ENCODE data around the gene ZNF30. TPM values are rescaled to one million over a fixed set of nuclear protein-coding genes. Genes with fewer than 3 reads are reported as not detected.
A peak's percentile ranks its signal among the peaks of the same experiment; 100 is the strongest.
"Not testable (repeated sequence)": the region's sequence is repeated elsewhere in the genome, so short reads cannot be mapped to it uniquely, and the experiment has no call there.

ZNF30 gene
- total and polyA plus RNA-seq, 7 experiments from 2014 or later: 2.0 to 13.1 (median 8.2) TPM

DNA sequence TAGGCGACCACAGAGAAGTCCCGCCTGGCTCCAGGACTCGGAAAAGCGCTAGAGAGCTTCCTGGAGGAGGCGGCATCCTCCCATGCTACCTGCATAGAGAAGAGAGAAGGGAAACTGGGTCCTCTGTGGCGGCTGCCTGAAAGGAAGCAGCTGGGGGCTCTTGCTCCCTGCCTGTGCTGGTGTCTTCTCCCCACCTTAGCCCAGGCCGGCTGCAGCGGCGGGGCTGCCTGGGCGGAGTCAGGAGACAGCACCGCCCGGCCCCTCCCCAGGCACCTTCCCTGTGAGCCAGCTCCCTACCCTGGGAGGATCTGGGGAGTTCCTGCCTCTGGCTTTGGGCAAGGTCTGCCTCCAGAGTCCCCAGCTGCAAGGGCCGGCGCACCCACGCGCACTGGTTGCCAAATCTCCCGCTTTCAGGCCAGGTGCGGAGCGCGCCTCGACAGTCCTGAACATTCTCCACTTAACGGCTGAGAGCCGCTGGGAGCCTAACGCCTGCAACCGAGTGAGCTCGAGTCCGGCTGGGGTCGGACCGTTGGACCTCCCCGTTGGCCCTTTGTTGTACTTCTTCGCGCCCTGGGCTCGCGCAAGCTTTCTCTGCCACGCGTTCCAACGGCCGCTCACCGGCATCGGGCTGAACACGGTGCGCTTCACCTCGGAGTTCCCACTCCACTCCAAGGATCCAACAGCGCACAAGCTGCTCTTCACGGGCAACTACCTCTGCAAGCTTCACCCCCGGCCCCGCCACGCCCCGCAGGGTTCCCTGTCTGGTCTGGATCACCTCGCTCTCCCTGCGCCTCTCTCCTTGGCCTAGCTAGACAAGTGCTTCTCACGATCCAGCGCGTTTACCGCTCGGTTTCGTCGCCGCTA lies 21.8 kb upstream of the ZNF30 start:
- H3K9me3 ChIP-seq (ENCODE audit: control insufficient read depth in 2 of 3, low read length in 3 of 3): no peaks in the 10 kb centered on the region
- intact Hi-C loops (cut with micrococcal nuclease): no loop called here
- H3K27me3 ChIP-seq (ENCODE audit: control insufficient read depth in 2 of 2, insufficient read depth in 2 of 2, low read length in 2 of 2): peaks cover 6 to 13% of the 10 kb centered on the region in 2 donors
- Mint-ChIP-seq H3K9me3 (peaks cover 0 to 34% (median 5%) of the 10 kb centered on the region in 11 donors), H3K27ac (no peak overlapping the region), H3K4me1 (peaks cover 0 to 29% (median 16%) of the 10 kb centered on the region in 7 donors), H3K36me3 (peaks cover 4 to 22% (median 6%) of the 10 kb centered on the region in 5 donors), H3K4me3 (peak overlapping the region in 8 of 10 donors; percentile 37 to 81 (median 66)), H3K27me3 (peaks cover 35 to 65% (median 55%) of the 10 kb centered on the region in 5 donors)
- H3K4me3 ChIP-seq (ENCODE audit: low read length): no peak overlapping the region
- ATAC-seq (no peak), DNase-seq (no peak)
- H3K4me1 ChIP-seq (ENCODE audit: control insufficient read depth in 2 of 2, insufficient read depth in 2 of 2, low read length in 2 of 2): peaks cover 0 to 4% of the 10 kb centered on the region in 2 donors
- no peaks in the 10 kb centered on the region for H3K36me3 ChIP-seq (ENCODE audit: control insufficient read depth in 2 of 3, insufficient read depth in 3 of 3, low read length in 3 of 3)
- ChIA-PET POLR2A (no interaction called here), CTCF (no interaction called here)
- H3K27ac ChIP-seq (ENCODE audit: low read depth, low read length): no peak overlapping the region

DNA sequence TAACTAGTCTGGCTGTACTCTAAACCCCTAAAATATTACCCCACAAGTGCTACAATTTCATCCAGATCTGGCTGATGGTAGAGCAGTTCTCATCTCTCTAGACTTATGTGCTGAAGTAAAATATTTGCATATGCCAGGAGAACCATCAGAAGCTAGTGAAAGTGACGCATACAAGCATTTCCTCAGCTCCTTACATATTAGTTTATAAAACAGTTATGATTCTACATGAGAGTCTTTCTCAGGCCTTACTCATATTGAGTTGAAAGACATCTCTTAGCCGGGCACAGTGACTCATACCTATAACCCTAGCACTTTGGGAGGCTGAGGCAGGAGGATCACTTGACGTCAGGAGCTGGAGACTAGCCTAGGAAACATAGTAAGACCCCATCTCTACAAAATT lies 15.9 kb upstream of the ZNF30 start:
- H3K4me1 ChIP-seq (ENCODE audit: control insufficient read depth in 2 of 2, insufficient read depth in 2 of 2, low read length in 2 of 2): no peaks in the 10 kb centered on the region
- ChIA-PET CTCF (no interaction called here), POLR2A (no interaction called here)
- ATAC-seq: no peak
- no peaks in the 10 kb centered on the region for H3K36me3 ChIP-seq (ENCODE audit: control insufficient read depth in 2 of 3, insufficient read depth in 3 of 3, low read length in 3 of 3)
- H3K27ac ChIP-seq (ENCODE audit: low read depth, low read length): no peak overlapping the region
- DNase-seq: no peak
- H3K4me3 Mint-ChIP-seq: no peak overlapping the region
- peaks cover under 1 to 22% (median 12%) of the 10 kb centered on the region in 5 donors for H3K36me3 Mint-ChIP-seq
- no peak overlapping the region for H3K27ac Mint-ChIP-seq
- H3K4me1 Mint-ChIP-seq: peaks cover 0 to 13% (median 2%) of the 10 kb centered on the region in 7 donors
- intact Hi-C loops (cut with micrococcal nuclease): no loop called here
- H3K9me3 Mint-ChIP-seq: peaks cover 1 to 37% (median 12%) of the 10 kb centered on the region in 11 donors
- H3K27me3 Mint-ChIP-seq: peaks cover 12 to 33% (median 30%) of the 10 kb centered on the region in 5 donors
- H3K9me3 ChIP-seq (ENCODE audit: control insufficient read depth in 2 of 3, low read length in 3 of 3): no peaks in the 10 kb centered on the region
- peaks cover 3 to 6% of the 10 kb centered on the region in 2 donors for H3K27me3 ChIP-seq (ENCODE audit: control insufficient read depth in 2 of 2, insufficient read depth in 2 of 2, low read length in 2 of 2)
- no peak overlapping the region for H3K4me3 ChIP-seq (ENCODE audit: low read length)

DNA sequence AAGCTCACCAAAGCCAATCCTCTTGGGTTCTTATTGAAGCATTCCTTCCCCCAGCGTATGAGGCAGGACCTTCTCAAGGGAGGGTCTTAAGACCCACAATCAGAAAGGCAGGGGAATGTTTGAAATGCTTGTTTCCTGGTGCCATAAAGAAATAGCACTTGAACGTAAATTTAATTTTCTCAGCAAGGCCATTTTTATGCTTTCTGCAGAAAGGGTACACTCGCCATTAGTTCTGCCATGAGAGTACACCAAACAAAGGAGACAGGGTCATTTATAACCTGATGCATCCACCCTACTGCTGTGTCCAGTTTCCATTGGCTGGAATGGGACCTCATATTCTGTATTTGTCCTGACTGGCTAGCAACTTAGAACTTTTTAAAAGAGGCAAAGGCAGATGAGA lies 9.6 kb upstream of the ZNF30 start:
- Mint-ChIP-seq H3K27me3 (peaks cover 0 to 10% (median 4%) of the 10 kb centered on the region in 5 donors), H3K36me3 (peaks cover 0 to 14% (median 6%) of the 10 kb centered on the region in 5 donors), H3K9me3 (peaks cover 7 to 71% (median 28%) of the 10 kb centered on the region in 11 donors)
- H3K27me3 ChIP-seq (ENCODE audit: control insufficient read depth in 2 of 2, insufficient read depth in 2 of 2, low read length in 2 of 2); ATAC-seq; H3K27ac Mint-ChIP-seq; H3K4me1 Mint-ChIP-seq; H3K4me1 ChIP-seq (ENCODE audit: control insufficient read depth in 2 of 2, insufficient read depth in 2 of 2, low read length in 2 of 2); H3K36me3 ChIP-seq (ENCODE audit: control insufficient read depth in 2 of 3, insufficient read depth in 3 of 3, low read length in 3 of 3); intact Hi-C loops (cut with micrococcal nuclease); H3K27ac ChIP-seq (ENCODE audit: low read depth, low read length); H3K4me3 ChIP-seq (ENCODE audit: low read length); H3K4me3 Mint-ChIP-seq; DNase-seq; CTCF ChIA-PET: not testable (repeated sequence)
- H3K9me3 ChIP-seq (ENCODE audit: control insufficient read depth in 2 of 3, low read length in 3 of 3): peaks cover 0 to 18% (median 0%) of the 10 kb centered on the region in 3 experiments
- POLR2A ChIA-PET: interaction anchor here (1.9 kb wide), 1 partner anchor 9 kb away, joined by 5 read pairs; the partner anchor contains the start of gene ZNF30

DNA sequence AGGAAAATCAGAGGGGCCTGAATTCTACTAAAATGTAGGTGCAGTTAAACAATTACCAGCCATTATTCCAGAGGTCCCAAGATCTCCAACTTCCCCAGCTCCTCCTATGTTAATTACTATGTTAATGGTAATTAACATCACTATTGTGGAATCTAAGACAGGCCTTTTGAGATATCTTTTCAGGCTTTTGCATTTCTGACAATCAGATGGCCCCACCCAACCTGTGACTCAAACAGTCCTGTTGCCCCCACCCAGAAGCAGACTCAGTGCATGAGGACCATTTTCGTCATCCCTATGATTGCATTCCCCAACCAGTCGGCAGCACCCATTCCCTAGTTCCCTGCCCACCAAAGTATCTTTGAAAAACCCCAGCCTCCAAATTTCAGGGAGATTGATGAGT lies 8.5 kb upstream of the ZNF30 start:
- no peak overlapping the region for H3K4me3 ChIP-seq (ENCODE audit: low read length)
- intact Hi-C loops (cut with micrococcal nuclease): no loop called here
- DNase-seq (no peak), ATAC-seq (no peak)
- Mint-ChIP-seq H3K27ac (no peak overlapping the region), H3K9me3 (peaks cover 4 to 64% (median 27%) of the 10 kb centered on the region in 11 donors), H3K36me3 (peaks cover 0 to 11% (median 6%) of the 10 kb centered on the region in 5 donors), H3K4me1 (no peaks in the 10 kb centered on the region), H3K27me3 (peaks cover 0 to 12% (median 0%) of the 10 kb centered on the region in 5 donors), H3K4me3 (no peak overlapping the region)
- no peaks in the 10 kb centered on the region for H3K27me3 ChIP-seq (ENCODE audit: control insufficient read depth in 2 of 2, insufficient read depth in 2 of 2, low read length in 2 of 2)
- H3K9me3 ChIP-seq (ENCODE audit: control insufficient read depth in 2 of 3, low read length in 3 of 3): peaks cover 0 to 18% (median 0%) of the 10 kb centered on the region in 3 experiments
- H3K27ac ChIP-seq (ENCODE audit: low read depth, low read length): no peak overlapping the region
- H3K36me3 ChIP-seq (ENCODE audit: control insufficient read depth in 2 of 3, insufficient read depth in 3 of 3, low read length in 3 of 3): no peaks in the 10 kb centered on the region
- CTCF ChIA-PET: no interaction called here
- POLR2A ChIA-PET: no interaction called here
- no peaks in the 10 kb centered on the region for H3K4me1 ChIP-seq (ENCODE audit: control insufficient read depth in 2 of 2, insufficient read depth in 2 of 2, low read length in 2 of 2)

DNA sequence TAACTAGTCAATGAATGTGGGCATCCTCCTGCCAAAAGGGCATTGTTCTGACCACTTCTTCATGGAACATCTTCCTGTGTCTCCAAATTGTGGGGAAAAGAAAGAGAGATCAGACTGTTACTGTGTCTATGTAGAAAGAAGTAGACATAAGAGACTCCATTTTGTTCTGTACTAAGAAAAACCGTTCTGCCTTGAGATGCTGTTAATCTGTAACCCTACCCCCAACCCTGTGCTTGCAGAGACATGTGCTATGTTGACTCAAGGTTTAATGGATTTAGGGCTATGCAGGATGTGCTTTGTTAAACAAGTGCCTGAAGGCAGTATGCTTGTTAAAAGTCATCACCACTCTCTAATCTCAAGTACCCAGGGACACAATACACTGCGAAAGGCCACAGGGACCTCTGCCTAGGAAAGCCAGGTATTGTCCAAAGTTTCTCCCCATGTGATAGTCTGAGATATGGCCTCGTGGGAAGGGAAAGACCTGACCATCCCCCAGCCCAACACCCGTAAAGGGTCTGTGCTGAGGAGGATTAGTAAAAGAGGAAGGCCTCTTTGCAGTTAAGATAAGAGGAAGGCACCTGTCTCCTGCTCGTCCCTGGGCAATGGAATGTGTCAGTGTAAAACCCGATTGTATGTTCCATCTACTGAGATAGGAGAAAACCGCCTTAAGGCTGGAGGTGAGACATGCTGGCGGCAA lies 6.5 kb upstream of the ZNF30 start:
- H3K36me3 ChIP-seq (ENCODE audit: control insufficient read depth in 2 of 3, insufficient read depth in 3 of 3, low read length in 3 of 3); CTCF ChIA-PET; H3K4me3 Mint-ChIP-seq; H3K4me1 Mint-ChIP-seq; H3K27me3 Mint-ChIP-seq; DNase-seq; H3K27ac ChIP-seq (ENCODE audit: low read depth, low read length); H3K4me3 ChIP-seq (ENCODE audit: low read length); H3K27me3 ChIP-seq (ENCODE audit: control insufficient read depth in 2 of 2, insufficient read depth in 2 of 2, low read length in 2 of 2); H3K4me1 ChIP-seq (ENCODE audit: control insufficient read depth in 2 of 2, insufficient read depth in 2 of 2, low read length in 2 of 2); ATAC-seq; POLR2A ChIA-PET; H3K27ac Mint-ChIP-seq: not testable (repeated sequence)
- H3K9me3 Mint-ChIP-seq: peaks cover 4 to 50% (median 25%) of the 10 kb centered on the region in 11 donors
- H3K9me3 ChIP-seq (ENCODE audit: control insufficient read depth in 2 of 3, low read length in 3 of 3): peaks cover 0 to 18% (median 0%) of the 10 kb centered on the region in 3 experiments
- peaks cover 0 to 11% (median 6%) of the 10 kb centered on the region in 5 donors for H3K36me3 Mint-ChIP-seq
- intact Hi-C loops (cut with micrococcal nuclease): loop anchor here in 1 of 2 donors (10.0 kb wide), 1 partner anchor 145 kb away; the partner anchor contains the start of gene ZNF599

DNA sequence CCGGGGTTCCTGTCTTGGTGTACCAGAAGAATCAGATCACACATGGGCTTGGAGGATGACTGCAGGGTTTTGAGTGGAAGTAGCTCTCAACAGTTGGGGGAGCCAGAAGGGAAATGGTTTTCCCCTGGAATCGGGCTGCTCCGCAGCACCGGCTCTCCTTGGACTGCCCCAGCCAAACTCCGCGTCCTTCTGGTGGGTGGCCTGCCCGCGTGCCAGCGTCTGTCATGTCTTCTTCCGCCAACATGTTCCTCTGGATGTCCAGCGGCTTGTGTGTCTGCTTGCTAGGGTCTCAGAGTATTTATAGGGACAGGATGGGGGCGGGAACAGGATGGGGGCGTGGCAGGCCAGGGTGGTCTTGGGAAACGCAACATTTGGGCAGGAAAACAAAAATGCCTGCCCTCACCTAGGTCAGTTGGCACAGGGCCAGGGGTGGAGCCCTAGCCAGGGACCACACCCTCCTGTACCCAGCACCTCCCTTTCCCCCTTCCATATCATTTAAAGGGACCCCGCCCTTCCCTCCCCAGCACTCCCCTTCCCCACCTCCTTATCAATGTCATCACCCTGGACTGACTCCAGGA lies 1.3 kb upstream of the ZNF30 start:
- H3K36me3 ChIP-seq (ENCODE audit: control insufficient read depth in 2 of 3, insufficient read depth in 3 of 3, low read length in 3 of 3): no peaks in the 10 kb centered on the region
- H3K27ac Mint-ChIP-seq: peak overlapping the region in 1 of 9 donors; percentile 19
- CTCF ChIA-PET: interaction anchor here (2.4 kb wide), 1 partner anchor 86 kb away, joined by 5 read pairs; no protein-coding TSS in a partner anchor
- peaks cover 0 to 6% (median 0%) of the 10 kb centered on the region in 5 donors for H3K27me3 Mint-ChIP-seq
- H3K9me3 Mint-ChIP-seq: peaks cover 0 to 8% (median 2%) of the 10 kb centered on the region in 11 donors
- H3K4me1 ChIP-seq (ENCODE audit: control insufficient read depth in 2 of 2, insufficient read depth in 2 of 2, low read length in 2 of 2): peaks cover 0 to 5% of the 10 kb centered on the region in 2 donors
- DNase-seq (no peak), ATAC-seq (no peak)
- no peaks in the 10 kb centered on the region for H3K9me3 ChIP-seq (ENCODE audit: control insufficient read depth in 2 of 3, low read length in 3 of 3)
- intact Hi-C loops (cut with micrococcal nuclease): loop anchor here (5.0 to 10.0 kb wide), 3 partner anchors 37 to 151 kb away; partner anchors contain the start of genes ZNF599 (in 1 of the 2) and ZNF792 (in 1 of the 2)
- no peak overlapping the region for H3K27ac ChIP-seq (ENCODE audit: low read depth, low read length)
- H3K4me3 Mint-ChIP-seq: peak overlapping the region in 1 of 10 donors; percentile 46
- H3K4me1 Mint-ChIP-seq: peaks cover 10 to 34% (median 23%) of the 10 kb centered on the region in 7 donors
- POLR2A ChIA-PET: interaction anchor here (1.5 to 2.3 kb wide), 3 partner anchors 9 to 89 kb away, joined by 5 to 17 read pairs (median 6); no protein-coding TSS in a partner anchor
- no peaks in the 10 kb centered on the region for H3K27me3 ChIP-seq (ENCODE audit: control insufficient read depth in 2 of 2, insufficient read depth in 2 of 2, low read length in 2 of 2)
- H3K4me3 ChIP-seq (ENCODE audit: low read length): no peak overlapping the region
- peaks cover 6 to 12% (median 7%) of the 10 kb centered on the region in 5 donors for H3K36me3 Mint-ChIP-seq

Measured in naive thymus-derived CD4-positive, alpha-beta T cell (primary cell).